ENCODE measurements around the gene ACADSB.

ACADSB gene

GRCh38 chr10:123086281-123086680 lies 77.5 kb downstream of the ACADSB start:
- H3K9me3 ChIP-seq (ENCODE audit: insufficient read depth, low read length, severe bottlenecking), result no peaks in the 10 kb centered on the region
- no peak overlapping the region for H2AFZ ChIP-seq (ENCODE audit: low read depth, low read length)
- no peaks in the 10 kb centered on the region for H3K79me2 ChIP-seq (ENCODE audit: insufficient read depth, low read length)
- no peak overlapping the region for H3K27ac ChIP-seq (ENCODE audit: low read length)
- H3K4me3 ChIP-seq (ENCODE audit: low read depth in 1 of 2, low read length in 2 of 2), result no peak overlapping the region
- DNase-seq, result no peak
- H3K4me1 ChIP-seq (ENCODE audit: insufficient read depth, low read length), result no peaks in the 10 kb centered on the region
- no peak overlapping the region for H3K4me2 ChIP-seq (ENCODE audit: insufficient read depth, low read length)
- H3K9ac ChIP-seq (ENCODE audit: low read depth, low read length), result no peak overlapping the region
- no peaks in the 10 kb centered on the region for H4K20me1 ChIP-seq (ENCODE audit: insufficient read depth, low read length)
- H3K36me3 ChIP-seq (ENCODE audit: insufficient read depth, low read length), result no peaks in the 10 kb centered on the region
- no peak for ATAC-seq (ENCODE audit: insufficient read depth, low read depth)
- no peaks in the 10 kb centered on the region for H3K27me3 ChIP-seq (ENCODE audit: insufficient read depth, low read length, poor library complexity)
- no peak for TF ChIP-seq CTCF (IDR thresholded peaks at IDR 0.05; ENCODE audit: borderline replicate concordance, extremely low read depth, low read length, poor library complexity, severe bottlenecking)
- no peak for TF ChIP-seq EZH2 (IDR thresholded peaks at IDR 0.05; ENCODE audit: borderline replicate concordance, low read depth, low read length, severe bottlenecking)

- Histone ChIP-seq H3K9ac (ENCODE audit: low read depth, low read length) (no peak overlapping the region), H3K27ac (ENCODE audit: low read length) (no peak overlapping the region), H3K9me3 (ENCODE audit: insufficient read depth, low read length, severe bottlenecking) (no peaks in the 10 kb centered on the region), H3K4me2 (ENCODE audit: insufficient read depth, low read length) (no peak overlapping the region), H3K4me3 (ENCODE audit: low read depth in 1 of 2, low read length in 2 of 2) (no peak overlapping the region), H2AFZ (ENCODE audit: low read depth, low read length) (no peak overlapping the region), H3K4me1 (ENCODE audit: insufficient read depth, low read length) (no peaks in the 10 kb centered on the region), H3K36me3 (ENCODE audit: insufficient read depth, low read length) (no peaks in the 10 kb centered on the region), H3K79me2 (ENCODE audit: insufficient read depth, low read length) (no peaks in the 10 kb centered on the region), H4K20me1 (ENCODE audit: insufficient read depth, low read length) (no peaks in the 10 kb centered on the region), H3K27me3 (ENCODE audit: insufficient read depth, low read length, poor library complexity) (no peaks in the 10 kb centered on the region)
- ATAC-seq (ENCODE audit: insufficient read depth, low read depth) (no peak), DNase-seq (no peak)
- TF ChIP-seq EZH2 (IDR thresholded peaks at IDR 0.05; ENCODE audit: borderline replicate concordance, low read depth, low read length, severe bottlenecking) (no peak), CTCF (IDR thresholded peaks at IDR 0.05; ENCODE audit: borderline replicate concordance, extremely low read depth, low read length, poor library complexity, severe bottlenecking) (no peak)
Observed at GRCh38 chr10:123087348-123087747, 78.5 kb downstream of the ACADSB start.

GRCh38 chr10:123087786-123088185 lies 79.0 kb downstream of the ACADSB start:
- H3K9ac ChIP-seq (ENCODE audit: low read depth, low read length), result no peak overlapping the region
- H3K4me1 ChIP-seq (ENCODE audit: insufficient read depth, low read length), result no peaks in the 10 kb centered on the region
- no peak overlapping the region for H3K4me2 ChIP-seq (ENCODE audit: insufficient read depth, low read length)
- H3K9me3 ChIP-seq (ENCODE audit: insufficient read depth, low read length, severe bottlenecking), result no peaks in the 10 kb centered on the region
- H3K4me3 ChIP-seq (ENCODE audit: low read depth in 1 of 2, low read length in 2 of 2), result no peak overlapping the region
- H3K27me3 ChIP-seq (ENCODE audit: insufficient read depth, low read length, poor library complexity), result no peaks in the 10 kb centered on the region
- ATAC-seq (ENCODE audit: insufficient read depth, low read depth) (no peak), DNase-seq (no peak)
- no peak overlapping the region for H3K27ac ChIP-seq (ENCODE audit: low read length)
- H3K79me2 ChIP-seq (ENCODE audit: insufficient read depth, low read length), result no peaks in the 10 kb centered on the region
- no peaks in the 10 kb centered on the region for H3K36me3 ChIP-seq (ENCODE audit: insufficient read depth, low read length)
- TF ChIP-seq EZH2 (IDR thresholded peaks at IDR 0.05; ENCODE audit: borderline replicate concordance, low read depth, low read length, severe bottlenecking) (no peak), CTCF (IDR thresholded peaks at IDR 0.05; ENCODE audit: borderline replicate concordance, extremely low read depth, low read length, poor library complexity, severe bottlenecking) (no peak)
- no peak overlapping the region for H2AFZ ChIP-seq (ENCODE audit: low read depth, low read length)
- H4K20me1 ChIP-seq (ENCODE audit: insufficient read depth, low read length), result no peaks in the 10 kb centered on the region

Data from DND-41 (cell line).